AG09319 (cell line): Measurements from ENCODE around the gene INPP4B.

Source experiments
- DNase-seq: peaks from one replicate; pipeline ENCODE4 v3.0.0-alpha.2; 2010; ENCODE audit warnings: low read depth; ENCODE audit errors: extremely low read depth
- TF ChIP-seq, protein P1 (sequence below): IDR thresholded peaks from 2 replicates; pipeline ENCODE4 v1.5.1; 2011; ENCODE audit warnings: low read depth, mild to moderate bottlenecking, inconsistent platforms, low read length, moderate library complexity

Gene INPP4B

DNA sequence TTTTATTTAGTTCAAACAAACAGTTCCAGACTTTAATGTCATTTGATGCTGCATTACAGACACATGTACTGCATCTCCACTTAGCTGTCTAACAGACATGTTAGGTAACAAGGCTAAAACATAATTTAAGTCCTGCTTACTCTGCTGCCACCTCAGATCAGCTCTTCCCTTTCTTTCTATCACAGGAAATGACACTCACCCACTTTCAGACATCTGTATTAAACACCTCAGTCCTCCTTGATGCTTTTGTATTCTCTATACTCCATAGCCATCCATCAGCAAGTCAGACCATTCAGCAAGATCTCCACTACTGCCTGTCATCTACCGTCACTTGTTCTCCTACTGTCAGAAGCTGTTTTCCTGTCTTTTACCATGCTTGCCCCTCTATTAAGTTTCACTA is 804.3 kb downstream of the INPP4B start:
- TF ChIP-seq, protein P1, sequence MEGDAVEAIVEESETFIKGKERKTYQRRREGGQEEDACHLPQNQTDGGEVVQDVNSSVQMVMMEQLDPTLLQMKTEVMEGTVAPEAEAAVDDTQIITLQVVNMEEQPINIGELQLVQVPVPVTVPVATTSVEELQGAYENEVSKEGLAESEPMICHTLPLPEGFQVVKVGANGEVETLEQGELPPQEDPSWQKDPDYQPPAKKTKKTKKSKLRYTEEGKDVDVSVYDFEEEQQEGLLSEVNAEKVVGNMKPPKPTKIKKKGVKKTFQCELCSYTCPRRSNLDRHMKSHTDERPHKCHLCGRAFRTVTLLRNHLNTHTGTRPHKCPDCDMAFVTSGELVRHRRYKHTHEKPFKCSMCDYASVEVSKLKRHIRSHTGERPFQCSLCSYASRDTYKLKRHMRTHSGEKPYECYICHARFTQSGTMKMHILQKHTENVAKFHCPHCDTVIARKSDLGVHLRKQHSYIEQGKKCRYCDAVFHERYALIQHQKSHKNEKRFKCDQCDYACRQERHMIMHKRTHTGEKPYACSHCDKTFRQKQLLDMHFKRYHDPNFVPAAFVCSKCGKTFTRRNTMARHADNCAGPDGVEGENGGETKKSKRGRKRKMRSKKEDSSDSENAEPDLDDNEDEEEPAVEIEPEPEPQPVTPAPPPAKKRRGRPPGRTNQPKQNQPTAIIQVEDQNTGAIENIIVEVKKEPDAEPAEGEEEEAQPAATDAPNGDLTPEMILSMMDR: no peak
- DNase-seq: no peak

- DNase-seq: no peak
- TF ChIP-seq, protein P1: no peak
Observed at GRCh38 chr4:142040043-142040442, 806.1 kb downstream of the INPP4B start.

- TF ChIP-seq, protein P1: no peak
- no peak for DNase-seq
Observed at GRCh38 chr4:142036795-142037583, 809.1 kb downstream of the INPP4B start.

- TF ChIP-seq, protein P1: no peak
- no peak for DNase-seq
Observed at GRCh38 chr4:142035566-142035965, 810.5 kb downstream of the INPP4B start.

GRCh38 chr4:142034101-142034500 is 812.0 kb downstream of the INPP4B start:
- TF ChIP-seq, protein P1: no peak
- DNase-seq: no peak

- TF ChIP-seq, protein P1: no peak
- no peak for DNase-seq
Observed at GRCh38 chr4:142030010-142030409, 816.1 kb downstream of the INPP4B start.

DNA sequence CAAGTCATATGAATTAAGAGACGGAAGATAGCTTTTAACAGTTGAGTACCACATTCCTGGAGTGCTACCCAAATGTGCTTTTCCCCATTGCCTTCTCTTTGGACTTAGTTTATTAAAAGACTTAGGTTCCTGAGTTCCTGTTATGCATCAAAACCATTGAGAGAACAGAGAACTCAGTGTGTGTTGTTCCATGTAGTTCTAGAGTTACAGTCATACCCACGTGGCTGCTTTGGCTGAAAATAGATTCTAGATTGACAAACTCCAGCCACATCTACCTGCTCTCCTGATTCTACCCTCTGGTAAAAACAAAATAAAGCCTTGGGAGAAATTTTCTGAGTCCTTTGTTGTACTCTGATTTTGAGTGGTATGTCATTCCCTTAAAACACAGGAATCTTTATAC is 824.3 kb downstream of the INPP4B start:
- DNase-seq: no peak
- TF ChIP-seq, protein P1: no peak
